Stimulated activated CD8-positive, alpha-beta memory T cell treated with anti-CD3 and anti-CD28 coated beads, Interleukin-12 subunit alpha, Interleukin-12 subunit beta, amount 100 ng/mL, for 4 hours (primary cell): ENCODE results near the gene ATP9B.

Experiments used
- DNase-seq: peaks from one replicate; pipeline ENCODE4 v3.0.0-alpha.2; 2020; ENCODE audit warnings: low read depth

Gene ATP9B

GRCh38 chr18:79413025-79413424 lies 343.8 kb downstream of the ATP9B start:
- no peak for DNase-seq

GRCh38 chr18:79413426-79413825 lies 344.2 kb downstream of the ATP9B start:
- DNase-seq: no peak

GRCh38 chr18:79413901-79414300 lies 344.7 kb downstream of the ATP9B start:
- DNase-seq: no peak

- DNase-seq: no peak
Observed at GRCh38 chr18:79416022-79416676, 347.0 kb downstream of the ATP9B start.

- DNase-seq: no peak
Observed at GRCh38 chr18:79416677-79417052, 347.5 kb downstream of the ATP9B start.

GRCh38 chr18:79418236-79418635 lies 349.0 kb downstream of the ATP9B start:
- no peak for DNase-seq

- no peak for DNase-seq
Observed at GRCh38 chr18:79418642-79419041, 349.4 kb downstream of the ATP9B start.

GRCh38 chr18:79420033-79420745 lies 351.0 kb downstream of the ATP9B start:
- DNase-seq: no peak

- no peak for DNase-seq
Observed at GRCh38 chr18:79421275-79421857, 352.2 kb downstream of the ATP9B start.

GRCh38 chr18:79422022-79422782 lies 353.0 kb downstream of the ATP9B start:
- no peak for DNase-seq

- no peak for DNase-seq
Observed at GRCh38 chr18:79422783-79423165, 353.6 kb downstream of the ATP9B start.

GRCh38 chr18:79423211-79424007 lies 354.2 kb downstream of the ATP9B start:
- no peak for DNase-seq

GRCh38 chr18:79424008-79424565 lies 354.9 kb downstream of the ATP9B start:
- no peak for DNase-seq

- DNase-seq: no peak
Observed at GRCh38 chr18:79424880-79425568, 355.8 kb downstream of the ATP9B start.

- no peak for DNase-seq
Observed at GRCh38 chr18:79425569-79425886, 356.3 kb downstream of the ATP9B start.

- DNase-seq: no peak
Observed at GRCh38 chr18:79426376-79427300, 357.4 kb downstream of the ATP9B start.

GRCh38 chr18:79427368-79428225 lies 358.4 kb downstream of the ATP9B start:
- no peak for DNase-seq
